ENCODE data around the gene SEC22C. TPM values are rescaled to one million over a fixed set of nuclear protein-coding genes. Genes with fewer than 3 reads are reported as not detected.

Gene SEC22C
- total RNA-seq, 1 experiment from 2014 or later, result 38.1 TPM

DNA sequence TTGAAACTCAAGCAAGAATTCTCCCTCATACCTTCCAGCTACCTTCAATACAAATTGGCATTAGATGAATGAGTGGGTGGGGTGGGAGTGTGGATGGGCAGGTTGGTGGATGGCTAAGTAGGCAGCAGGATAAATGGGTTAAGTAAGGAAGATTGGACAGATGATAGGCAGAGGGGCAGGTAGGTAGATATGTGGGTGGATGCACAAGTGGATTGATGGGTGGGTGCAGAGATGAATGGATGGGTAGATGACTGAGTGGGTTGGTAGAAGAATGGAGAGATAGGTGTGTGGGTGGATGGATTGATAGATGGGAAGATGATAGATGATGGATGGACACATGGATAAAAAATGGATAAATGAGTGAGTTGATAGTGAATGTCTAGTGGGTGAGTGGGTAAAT, 51.7 kb downstream of the SEC22C start:
- H3K4me1 ChIP-seq (replicated peaks; ENCODE audit: insufficient read depth), result no peaks in the 10 kb centered on the region
- H3K27ac ChIP-seq, result no peak overlapping the region
- no peaks in the 10 kb centered on the region for H3K36me3 ChIP-seq (ENCODE audit: low read depth)
- H3F3A ChIP-seq (ENCODE audit: insufficient read depth, low read depth), result no peaks in the 10 kb centered on the region
- no peak overlapping the region for H3K4me2 ChIP-seq
- BruUV-seq (replicated peaks), result no TSS peak
- intact Hi-C loops (cut with micrococcal nuclease; ENCODE audit: unreplicated experiment), result no loop called here
- DNase-seq, result no peak
- ChIA-PET POLR2A (ENCODE audit: unreplicated experiment) (no interaction called here), CTCF (no interaction called here)
- TF ChIP-seq, protein P1, sequence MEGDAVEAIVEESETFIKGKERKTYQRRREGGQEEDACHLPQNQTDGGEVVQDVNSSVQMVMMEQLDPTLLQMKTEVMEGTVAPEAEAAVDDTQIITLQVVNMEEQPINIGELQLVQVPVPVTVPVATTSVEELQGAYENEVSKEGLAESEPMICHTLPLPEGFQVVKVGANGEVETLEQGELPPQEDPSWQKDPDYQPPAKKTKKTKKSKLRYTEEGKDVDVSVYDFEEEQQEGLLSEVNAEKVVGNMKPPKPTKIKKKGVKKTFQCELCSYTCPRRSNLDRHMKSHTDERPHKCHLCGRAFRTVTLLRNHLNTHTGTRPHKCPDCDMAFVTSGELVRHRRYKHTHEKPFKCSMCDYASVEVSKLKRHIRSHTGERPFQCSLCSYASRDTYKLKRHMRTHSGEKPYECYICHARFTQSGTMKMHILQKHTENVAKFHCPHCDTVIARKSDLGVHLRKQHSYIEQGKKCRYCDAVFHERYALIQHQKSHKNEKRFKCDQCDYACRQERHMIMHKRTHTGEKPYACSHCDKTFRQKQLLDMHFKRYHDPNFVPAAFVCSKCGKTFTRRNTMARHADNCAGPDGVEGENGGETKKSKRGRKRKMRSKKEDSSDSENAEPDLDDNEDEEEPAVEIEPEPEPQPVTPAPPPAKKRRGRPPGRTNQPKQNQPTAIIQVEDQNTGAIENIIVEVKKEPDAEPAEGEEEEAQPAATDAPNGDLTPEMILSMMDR (conservative IDR thresholded peaks at IDR 0.05), result no peak
- no peak for TF ChIP-seq EZH2 (IDR thresholded peaks at IDR 0.05; ENCODE audit: low read depth)
- no peak overlapping the region for H3K4me3 ChIP-seq
- H3K9me3 ChIP-seq (ENCODE audit: insufficient read depth, low read depth), result no peaks in the 10 kb centered on the region
- no peaks in the 10 kb centered on the region for H3K27me3 ChIP-seq (ENCODE audit: insufficient read depth, low read depth)
- no peaks in the 10 kb centered on the region for H3K9me2 ChIP-seq (ENCODE audit: insufficient read depth)
- no peak overlapping the region for H2AFZ ChIP-seq
- H4K20me1 ChIP-seq (ENCODE audit: insufficient read depth), result no peaks in the 10 kb centered on the region; the same call in 1 of the 2 replicates
- H3K79me2 ChIP-seq (ENCODE audit: low read depth), result no peaks in the 10 kb centered on the region

GRCh38 chr3:42529468-42529867, 52.3 kb downstream of the SEC22C start:
- intact Hi-C loops (cut with micrococcal nuclease; ENCODE audit: unreplicated experiment), result no loop called here
- Histone ChIP-seq H3K9me3 (ENCODE audit: insufficient read depth, low read depth) (no peaks in the 10 kb centered on the region), H3K4me2 (no peak overlapping the region), H3F3A (ENCODE audit: insufficient read depth, low read depth) (no peaks in the 10 kb centered on the region), H3K4me3 (no peak overlapping the region), H3K27me3 (ENCODE audit: insufficient read depth, low read depth) (no peaks in the 10 kb centered on the region), H4K20me1 (ENCODE audit: insufficient read depth) (no peaks in the 10 kb centered on the region; the same call in 1 of the 2 replicates), H3K27ac (no peak overlapping the region), H2AFZ (no peak overlapping the region), H3K36me3 (ENCODE audit: low read depth) (no peaks in the 10 kb centered on the region), H3K4me1 (replicated peaks; ENCODE audit: insufficient read depth) (no peaks in the 10 kb centered on the region), H3K9me2 (ENCODE audit: insufficient read depth) (no peaks in the 10 kb centered on the region), H3K79me2 (ENCODE audit: low read depth) (no peaks in the 10 kb centered on the region)
- no peak for DNase-seq
- no TSS peak for BruUV-seq (replicated peaks)
- ChIA-PET POLR2A (ENCODE audit: unreplicated experiment) (interaction anchor here (0.6 kb wide), 1 partner anchor 52 kb away, joined by 5 read pairs; the partner anchor contains the start of gene SEC22C), CTCF (no interaction called here)
- TF ChIP-seq, protein P1 (conservative IDR thresholded peaks at IDR 0.05), result no peak
- no peak for TF ChIP-seq EZH2 (IDR thresholded peaks at IDR 0.05; ENCODE audit: low read depth)

GRCh38 chr3:42527368-42527917, 54.3 kb downstream of the SEC22C start:
- CTCF ChIA-PET, result no interaction called here

More at GRCh38 chr3:42527368-42527917, 54.3 kb downstream of the SEC22C start:
- intact Hi-C loops (cut with micrococcal nuclease; ENCODE audit: unreplicated experiment), result no loop called here
- no peaks in the 10 kb centered on the region for H3K27me3 ChIP-seq (ENCODE audit: insufficient read depth, low read depth)
- BruUV-seq (replicated peaks), result no TSS peak
- no peaks in the 10 kb centered on the region for H3K36me3 ChIP-seq (ENCODE audit: low read depth)
- no peaks in the 10 kb centered on the region for H3K9me2 ChIP-seq (ENCODE audit: insufficient read depth)
- no peaks in the 10 kb centered on the region for H3K79me2 ChIP-seq (ENCODE audit: low read depth)
- DNase-seq, result no peak
- H2AFZ ChIP-seq, result no peak overlapping the region
- POLR2A ChIA-PET (ENCODE audit: unreplicated experiment), result no interaction called here
- no peaks in the 10 kb centered on the region for H4K20me1 ChIP-seq (ENCODE audit: insufficient read depth)
- H3K9me3 ChIP-seq (ENCODE audit: insufficient read depth, low read depth), result no peaks in the 10 kb centered on the region
- H3F3A ChIP-seq (ENCODE audit: insufficient read depth, low read depth), result no peaks in the 10 kb centered on the region
- no peaks in the 10 kb centered on the region for H3K4me1 ChIP-seq (replicated peaks; ENCODE audit: insufficient read depth)
- TF ChIP-seq EZH2 (IDR thresholded peaks at IDR 0.05; ENCODE audit: low read depth), result no peak
- TF ChIP-seq, protein P1 (conservative IDR thresholded peaks at IDR 0.05), result no peak
- no peak overlapping the region for H3K4me3 ChIP-seq
- no peak overlapping the region for H3K4me2 ChIP-seq
- no peak overlapping the region for H3K27ac ChIP-seq
